Measurements from ENCODE around the gene CISH. TPM values are rescaled to one million over a fixed set of nuclear protein-coding genes. Genes with fewer than 3 reads are reported as not detected.

CISH gene
- total RNA-seq, 2 donors from 2014 or later: 5.1 to 7.6 TPM

DNA sequence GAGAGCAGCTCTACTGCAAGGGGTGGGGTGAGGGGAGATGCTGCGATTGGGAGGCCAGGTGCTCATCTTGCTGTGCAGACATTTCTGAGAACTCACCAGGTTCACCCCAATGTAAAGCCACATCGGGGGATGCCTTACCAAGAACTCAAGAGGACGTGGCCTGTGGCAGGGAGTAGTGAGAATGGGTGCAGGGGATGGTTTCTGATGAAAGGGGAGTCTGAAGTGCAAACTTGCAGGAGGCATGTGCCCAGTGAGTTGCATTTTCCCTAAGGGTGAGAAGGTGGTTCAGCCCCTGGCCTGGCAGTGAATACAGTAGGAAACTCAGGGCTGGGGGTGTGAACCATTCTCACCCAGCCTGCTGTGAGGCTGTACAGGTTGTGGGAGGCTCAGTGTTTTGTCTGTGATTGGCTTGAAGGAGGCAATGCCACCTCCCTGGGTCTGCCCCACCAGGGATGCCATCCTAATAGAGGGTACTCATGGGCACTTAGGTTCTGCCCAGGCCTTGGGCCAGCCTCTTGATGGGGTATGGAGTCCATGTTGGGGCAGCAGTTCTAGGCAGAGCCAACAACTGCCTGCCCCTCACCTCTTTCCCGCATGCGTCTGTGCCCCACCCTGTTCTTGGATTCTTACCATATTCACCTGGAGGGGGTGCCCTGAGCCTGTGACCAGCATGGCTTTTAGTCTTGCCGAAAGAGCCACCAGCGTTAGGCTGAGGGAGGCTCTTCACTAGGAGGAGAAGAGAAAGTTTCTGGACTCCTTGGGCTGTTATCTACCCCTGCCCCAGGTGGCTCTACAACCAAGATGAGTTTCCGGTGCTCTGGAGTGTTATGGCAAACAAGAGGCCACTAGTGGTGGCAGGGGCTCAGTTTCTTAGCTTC, 37.8 kb downstream of the CISH start:
- Histone ChIP-seq H3K4me1 (replicated peaks) (no peaks in the 10 kb centered on the region), H3K27me3 (replicated peaks; ENCODE audit: insufficient read depth) (no peaks in the 10 kb centered on the region), H3K9me3 (no peaks in the 10 kb centered on the region), H3K36me3 (no peaks in the 10 kb centered on the region), H3K27ac (no peak overlapping the region), H3K4me3 (no peak overlapping the region)
- intact Hi-C loops (cut with DNase I): no loop called here
- no peak for DNase-seq (ENCODE audit: low spot score)
- 75% methylated on average over 8 of the region's 8 CpGs for WGBS
- TF ChIP-seq POLR2AphosphoS5 (IDR thresholded peaks at IDR 0.05) (no peak), POLR2A (IDR thresholded peaks at IDR 0.05) (no peak)
- TF ChIP-seq, protein P1, sequence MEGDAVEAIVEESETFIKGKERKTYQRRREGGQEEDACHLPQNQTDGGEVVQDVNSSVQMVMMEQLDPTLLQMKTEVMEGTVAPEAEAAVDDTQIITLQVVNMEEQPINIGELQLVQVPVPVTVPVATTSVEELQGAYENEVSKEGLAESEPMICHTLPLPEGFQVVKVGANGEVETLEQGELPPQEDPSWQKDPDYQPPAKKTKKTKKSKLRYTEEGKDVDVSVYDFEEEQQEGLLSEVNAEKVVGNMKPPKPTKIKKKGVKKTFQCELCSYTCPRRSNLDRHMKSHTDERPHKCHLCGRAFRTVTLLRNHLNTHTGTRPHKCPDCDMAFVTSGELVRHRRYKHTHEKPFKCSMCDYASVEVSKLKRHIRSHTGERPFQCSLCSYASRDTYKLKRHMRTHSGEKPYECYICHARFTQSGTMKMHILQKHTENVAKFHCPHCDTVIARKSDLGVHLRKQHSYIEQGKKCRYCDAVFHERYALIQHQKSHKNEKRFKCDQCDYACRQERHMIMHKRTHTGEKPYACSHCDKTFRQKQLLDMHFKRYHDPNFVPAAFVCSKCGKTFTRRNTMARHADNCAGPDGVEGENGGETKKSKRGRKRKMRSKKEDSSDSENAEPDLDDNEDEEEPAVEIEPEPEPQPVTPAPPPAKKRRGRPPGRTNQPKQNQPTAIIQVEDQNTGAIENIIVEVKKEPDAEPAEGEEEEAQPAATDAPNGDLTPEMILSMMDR (IDR thresholded peaks at IDR 0.05): no peak

DNA sequence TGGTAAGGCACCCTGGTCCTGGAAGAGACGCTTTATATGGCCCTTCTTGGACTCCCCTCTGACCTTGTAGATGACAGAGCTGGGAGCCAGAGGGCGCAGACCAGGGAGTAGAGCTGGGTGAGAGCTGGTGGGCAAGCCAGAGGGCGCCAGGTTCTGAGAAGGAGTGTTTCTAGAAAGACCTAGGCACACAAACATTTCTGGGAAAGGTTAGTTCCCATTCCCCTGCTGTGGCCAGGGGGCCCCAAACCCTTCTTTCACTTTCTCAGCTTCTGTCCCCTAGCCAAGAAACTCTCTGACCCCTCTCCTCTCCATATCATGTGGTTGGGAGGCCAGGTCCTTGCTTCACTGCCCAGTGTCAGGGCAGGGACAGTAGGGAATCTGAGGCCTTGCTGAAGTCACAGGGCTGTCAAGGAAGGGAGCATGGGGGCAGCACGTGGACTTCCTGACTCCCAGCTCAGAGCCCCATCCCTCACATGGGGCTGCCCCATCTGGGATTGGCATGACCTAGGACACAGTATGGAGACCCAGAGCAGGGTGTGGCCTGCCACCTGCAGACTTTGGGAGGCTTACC, 38.7 kb downstream of the CISH start:
- 94% methylated on average over 4 of the region's 4 CpGs for WGBS
- Histone ChIP-seq H3K9me3 (no peaks in the 10 kb centered on the region), H3K4me1 (replicated peaks) (no peaks in the 10 kb centered on the region), H3K27ac (no peak overlapping the region), H3K4me3 (no peak overlapping the region), H3K36me3 (no peaks in the 10 kb centered on the region), H3K27me3 (replicated peaks; ENCODE audit: insufficient read depth) (no peaks in the 10 kb centered on the region)
- intact Hi-C loops (cut with DNase I): loop anchor here (1.0 kb wide), 1 partner anchor 41 kb away; no protein-coding TSS in a partner anchor
- TF ChIP-seq POLR2AphosphoS5 (IDR thresholded peaks at IDR 0.05): no peak
- TF ChIP-seq, protein P1 (IDR thresholded peaks at IDR 0.05): no peak
- no peak for TF ChIP-seq POLR2A (IDR thresholded peaks at IDR 0.05)
- DNase-seq (ENCODE audit: low spot score): no peak

DNA sequence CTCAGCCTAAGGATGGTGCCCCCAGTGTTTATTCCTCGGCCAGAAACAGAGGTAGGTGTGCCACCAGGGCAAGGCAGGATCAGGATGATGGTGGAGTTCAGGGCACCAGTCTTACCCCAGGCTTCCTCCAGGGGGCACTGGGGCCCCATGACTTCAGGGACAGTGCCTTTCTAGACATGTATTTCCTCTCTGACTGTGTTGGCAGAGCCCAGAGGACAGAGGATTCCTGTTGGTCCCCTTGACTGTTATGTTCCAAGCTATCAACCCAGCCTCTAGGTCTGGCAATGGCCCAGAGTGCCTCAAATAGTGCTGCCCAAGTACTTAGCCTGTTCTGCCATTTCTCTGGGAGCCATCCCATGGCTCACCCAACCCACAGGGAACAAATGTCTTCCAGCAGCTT, 39.4 kb downstream of the CISH start:
- TF ChIP-seq POLR2AphosphoS5 (IDR thresholded peaks at IDR 0.05) (peak; percentile 64), POLR2A (IDR thresholded peaks at IDR 0.05) (no peak)
- TF ChIP-seq, protein P1 (IDR thresholded peaks at IDR 0.05): peak; percentile 65 to 97 (median 90)
- H3K27ac ChIP-seq: no peak overlapping the region
- DNase-seq (ENCODE audit: low spot score): peak; percentile 72
- no peak overlapping the region for H3K4me3 ChIP-seq
- 11% methylated on average over 1 of the region's 1 CpG for WGBS
- H3K27me3 ChIP-seq (replicated peaks; ENCODE audit: insufficient read depth): no peaks in the 10 kb centered on the region
- no peaks in the 10 kb centered on the region for H3K36me3 ChIP-seq
- no peaks in the 10 kb centered on the region for H3K9me3 ChIP-seq
- no peaks in the 10 kb centered on the region for H3K4me1 ChIP-seq (replicated peaks)
- intact Hi-C loops (cut with DNase I): loop anchor here (1.0 kb wide), 1 partner anchor 42 kb away; no protein-coding TSS in a partner anchor

DNA sequence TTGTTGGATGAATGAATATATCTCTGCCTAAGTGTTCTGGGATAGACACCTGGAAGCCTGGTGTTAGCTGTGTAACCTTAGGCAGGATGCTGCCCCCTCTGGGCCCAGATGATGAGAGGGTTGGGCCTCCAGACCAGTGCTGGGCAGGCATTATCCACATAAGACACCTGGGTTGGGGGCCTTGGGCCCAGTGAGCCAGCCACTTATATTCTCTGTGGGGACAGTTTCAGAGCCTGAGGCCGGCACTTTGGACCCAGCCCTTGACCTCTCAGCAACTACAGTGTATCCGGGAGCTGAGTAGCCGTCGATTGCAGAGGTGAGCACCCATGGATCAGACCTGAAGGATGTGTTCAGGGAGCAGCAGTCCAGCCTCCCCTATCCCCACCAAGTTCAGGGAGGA, 40.1 kb downstream of the CISH start:
- Histone ChIP-seq H3K9me3 (no peaks in the 10 kb centered on the region), H3K4me3 (no peak overlapping the region), H3K27ac (no peak overlapping the region), H3K4me1 (replicated peaks) (peaks cover 3% of the 10 kb centered on the region), H3K27me3 (replicated peaks; ENCODE audit: insufficient read depth) (no peaks in the 10 kb centered on the region), H3K36me3 (no peaks in the 10 kb centered on the region)
- DNase-seq (ENCODE audit: low spot score): no peak
- intact Hi-C loops (cut with DNase I): no loop called here
- WGBS: 92% methylated on average over 4 of the region's 4 CpGs
- TF ChIP-seq POLR2AphosphoS5 (IDR thresholded peaks at IDR 0.05) (no peak), POLR2A (IDR thresholded peaks at IDR 0.05) (no peak)
- TF ChIP-seq, protein P1 (IDR thresholded peaks at IDR 0.05): no peak
